SIG-M5 treated with dmso at 0.1 percent for 504 hours (cell line): Measurements from ENCODE around the gene BTAF1.

Source experiments
- DNase-seq: peaks from one replicate; lab custom pipeline; 2025; ENCODE audit not compliant: unreplicated experiment; lab: John Stamatoyannopoulos, UW

BTAF1 gene

GRCh38 chr10:91907914-91908336 is 15.6 kb upstream of the BTAF1 start:
- no peak for DNase-seq

- DNase-seq: peak; percentile 81
These were observed 15.0 kb upstream of the BTAF1 start for GRCh38 chr10:91908337-91909116.

GRCh38 chr10:91909117-91909677 is 14.4 kb upstream of the BTAF1 start, which contains the start of gene FGFBP3:
Gene FGFBP3 (minus strand): TSS chr10:91909486. CDS start chr10:91908969, 517 bp downstream.
- DNase-seq: peak; percentile 64

- DNase-seq: no peak
These were observed 13.1 kb upstream of the BTAF1 start for GRCh38 chr10:91910467-91910866.

GRCh38 chr10:91919651-91920050 is 3.9 kb upstream of the BTAF1 start:
- no peak for DNase-seq

- peak; percentile 40 for DNase-seq
These were observed 847 bp downstream of the BTAF1 start for GRCh38 chr10:91924212-91925021.

GRCh38 chr10:91925022-91925320 is 1.4 kb downstream of the BTAF1 start:
- DNase-seq: no peak

GRCh38 chr10:91930939-91931338 is 7.4 kb downstream of the BTAF1 start:
- no peak for DNase-seq

GRCh38 chr10:91931526-91932190 is 8.1 kb downstream of the BTAF1 start:
- no peak for DNase-seq

GRCh38 chr10:91932737-91933136 is 9.2 kb downstream of the BTAF1 start:
- DNase-seq: no peak

GRCh38 chr10:91935886-91936285 is 12.3 kb downstream of the BTAF1 start:
- no peak for DNase-seq

GRCh38 chr10:91939653-91940052 is 16.1 kb downstream of the BTAF1 start:
- no peak for DNase-seq

- no peak for DNase-seq
These were observed 17.9 kb downstream of the BTAF1 start for GRCh38 chr10:91941426-91941825.

- no peak for DNase-seq
These were observed 21.5 kb downstream of the BTAF1 start for GRCh38 chr10:91944880-91945630.

- DNase-seq: no peak
These were observed 30.1 kb downstream of the BTAF1 start for GRCh38 chr10:91953600-91954160.

GRCh38 chr10:91955114-91955513 is 31.5 kb downstream of the BTAF1 start:
- DNase-seq: no peak

GRCh38 chr10:91957091-91957490 is 33.5 kb downstream of the BTAF1 start:
- DNase-seq: no peak

- no peak for DNase-seq
These were observed 45.7 kb downstream of the BTAF1 start for GRCh38 chr10:91969297-91969696.

- DNase-seq: no peak
These were observed 51.4 kb downstream of the BTAF1 start for GRCh38 chr10:91974960-91975359.

- no peak for DNase-seq
These were observed 51.9 kb downstream of the BTAF1 start for GRCh38 chr10:91975438-91975837.
